K562 (cell line): Measurements from ENCODE around the gene ASB18. TPM values are rescaled to one million over a fixed set of nuclear protein-coding genes. Genes with fewer than 3 reads are reported as not detected.

Experiments used
- ATAC-seq: fragments of 200-7000 bp; cut with Tn5 transposase; 3 replicates; pipeline ENCODE4 v1.9.1; 2020; ENCODE audit warnings: moderate library complexity
- BruUV-seq: library from RNA; stranded (reverse); fragments of 400-500 nt; replicated peaks from 2 replicates; lab custom pipeline; 2021; lab: Mats Ljungman, UMichigan
- CTCF ChIA-PET: fragments of 300-600 bp; formaldehyde crosslinking; extraction: SDS; loops from one replicate; lab custom pipeline; 2021; ENCODE audit warnings: low intra/inter-chr PET ratio; lab: Yijun Ruan, JAX
- POLR2A ChIA-PET: fragments of 300-600, 350-650 bp; sonication (Branson Sonifier 250); formaldehyde crosslinking; extraction: SDS; loops from one replicate; lab custom pipeline; 2021; ENCODE audit warnings: antibody characterized with exemption, inconsistent platforms; lab: Yijun Ruan, JAX
- DNase-seq, 4 experiments: peaks; one replicate each; pipeline versions ENCODE4 v3.0.0 to v3.0.0-alpha.2; 2011 to 2018; ENCODE audit warnings: low spot score in 3 of 4, mixed read lengths in 3 of 4; ENCODE audit errors: extremely low read depth in 1 of 4
- FAIRE-seq: peaks from 2 replicates; lab custom pipeline; 2011; peaks lifted over from hg19 to GRCh38; lab: Jason Lieb, UNC
- H2AFZ ChIP-seq: 2 replicates; pipeline ENCODE4 v1.6.0; 2011; ENCODE audit warnings: low read depth, low read length, control low read depth, inconsistent platforms
- H3K27ac ChIP-seq: fragments of 200-600 bp; 3 replicates; pipeline ENCODE4 v1.8.0; 2011; ENCODE audit warnings: low read depth, mild to moderate bottlenecking, control low read depth, inconsistent platforms, low read length, moderate library complexity, mixed read lengths; ENCODE audit errors: extremely low read depth
- H3K27me3 ChIP-seq, 2 experiments: fragments of 300-600 bp in 1 of 2; 2 replicates in 1 of 2; 3 replicates in 1 of 2; pipeline versions ENCODE4 v1.6.0 to v1.8.0; 2011; ENCODE audit warnings: inconsistent platforms in 2 of 2, low read length in 2 of 2, mild to moderate bottlenecking in 1 of 2, mixed read lengths in 1 of 2, moderate library complexity in 1 of 2; ENCODE audit not compliant: control insufficient read depth in 2 of 2, insufficient read depth in 2 of 2
- H3K36me3 ChIP-seq: fragments of 300-600 bp; 3 replicates; pipeline ENCODE4 v1.8.0; 2011; ENCODE audit warnings: mild to moderate bottlenecking, low read length, inconsistent platforms; ENCODE audit not compliant: control insufficient read depth, insufficient read depth
- H3K4me1 ChIP-seq, 2 experiments: fragments of 200-600 bp in 1 of 2; replicated peaks in 1 of 2; 2 replicates in 1 of 2; 3 replicates in 1 of 2; pipeline versions ENCODE4 v1.5.1 to v1.8.0; 2011; ENCODE audit warnings: inconsistent platforms in 2 of 2, low read length in 2 of 2, mild to moderate bottlenecking in 1 of 2, mixed read lengths in 1 of 2, moderate library complexity in 1 of 2; ENCODE audit not compliant: control insufficient read depth in 2 of 2, insufficient read depth in 2 of 2
- H3K4me2 ChIP-seq: 2 replicates; pipeline ENCODE4 v1.6.1; 2011; ENCODE audit warnings: low read length, control low read depth, inconsistent platforms, mixed read lengths; ENCODE audit not compliant: insufficient read depth
- H3K4me3 ChIP-seq: fragments of 200-600 bp; sonication (generic), shearing (Covaris generic); 2 replicates; pipeline ENCODE4 v1.5.1; 2016; ENCODE audit warnings: control low read depth, inconsistent platforms
- H3K79me2 ChIP-seq: fragments of 200-600 bp; 3 replicates; pipeline ENCODE4 v1.8.0; 2011; ENCODE audit warnings: low read length, inconsistent platforms; ENCODE audit not compliant: control insufficient read depth, insufficient read depth
- H3K9ac ChIP-seq, 2 experiments: 2 replicates each; pipeline versions ENCODE4 v1.6.0 to v1.6.1; 2011; ENCODE audit warnings: low read depth in 2 of 2, low read length in 2 of 2, control low read depth in 1 of 2, inconsistent platforms in 1 of 2, mild to moderate bottlenecking in 1 of 2, mixed read lengths in 1 of 2; ENCODE audit not compliant: insufficient read depth in 1 of 2
- H3K9me1 ChIP-seq: one replicate; pipeline ENCODE4 v1.6.0; 2011; ENCODE audit warnings: inconsistent platforms, mild to moderate bottlenecking, low read length, moderate library complexity; ENCODE audit not compliant: control insufficient read depth, insufficient read depth
- H3K9me3 ChIP-seq: replicated peaks from 2 replicates; pipeline ENCODE4 v1.5.1; 2011; ENCODE audit warnings: low read depth, low read length, inconsistent platforms; ENCODE audit not compliant: control insufficient read depth, insufficient read depth
- H4K20me1 ChIP-seq: replicated peaks from 2 replicates; pipeline ENCODE4 v1.6.1; 2011; ENCODE audit warnings: low read length, inconsistent platforms, mixed read lengths; ENCODE audit not compliant: control insufficient read depth, insufficient read depth
- CBX2 ChIP-seq: fragments of 200-600 bp; sonication (generic); IDR thresholded peaks from one replicate; pipeline ENCODE4 v1.6.1; 2012; ENCODE audit warnings: mild to moderate bottlenecking, low read length, inconsistent platforms; ENCODE audit not compliant: insufficient read depth, poor library complexity, severe bottlenecking
- CTBP1 ChIP-seq: fragments of 450-650 bp; IDR thresholded peaks from 2 replicates; pipeline ENCODE4 v1.6.1; 2016; ENCODE audit warnings: borderline replicate concordance
- DPF2 ChIP-seq: fragments of 450-650 bp; IDR thresholded peaks from 2 replicates; pipeline ENCODE4 v1.6.1; 2016
- HDAC3 ChIP-seq: fragments of 450-650 bp; IDR thresholded peaks from 2 replicates; pipeline ENCODE4 v1.6.1; 2018; ENCODE audit warnings: borderline replicate concordance, mild to moderate bottlenecking, moderate library complexity; ENCODE audit not compliant: partially characterized antibody
- HDAC8 ChIP-seq: fragments of 450-650 bp; IDR thresholded peaks from 2 replicates; pipeline ENCODE4 v1.6.1; 2016; ENCODE audit warnings: mild to moderate bottlenecking, missing genetic modification characterization, moderate library complexity, missing compliant biosample characterization
- NCOR1 ChIP-seq: fragments of 450-650 bp; IDR thresholded peaks from 2 replicates; pipeline ENCODE4 v1.6.1; 2016; ENCODE audit warnings: mild to moderate bottlenecking, moderate library complexity
- NR4A1 ChIP-seq, 2 experiments: fragments of 250-450 bp in 1 of 2; fragments of 450-650 bp in 1 of 2; sonication (Bioruptor Pico) in 1 of 2; IDR thresholded peaks; 2 replicates each; pipeline versions ENCODE4 v1.4.0 to v1.6.1; 2016 to 2020; ENCODE audit warnings: mild to moderate bottlenecking in 2 of 2, missing compliant biosample characterization in 1 of 2, missing genetic modification characterization in 1 of 2, moderate library complexity in 1 of 2
- PHTF2 ChIP-seq: fragments of 250-450 bp; sonication (Bioruptor Pico); IDR thresholded peaks from 2 replicates; pipeline ENCODE4 v1.5.0; 2021; ENCODE audit warnings: mild to moderate bottlenecking
- RB1 ChIP-seq: fragments of 450-650 bp; IDR thresholded peaks from 2 replicates; pipeline ENCODE4 v1.6.1; 2017; ENCODE audit warnings: low read depth, mild to moderate bottlenecking
- RUNX1 ChIP-seq: sonication (generic); IDR thresholded peaks from 2 replicates; pipeline ENCODE4 v1.6.1; 2016; ENCODE audit warnings: antibody characterized with exemption, low read depth
- XRCC3 ChIP-seq: fragments of 450-650 bp; IDR thresholded peaks from 2 replicates; pipeline ENCODE4 v1.6.1; 2017; ENCODE audit warnings: mild to moderate bottlenecking, moderate library complexity
- WGBS: fragments of 100-300 bp; shearing (Covaris generic); methylation state at CpG from one replicate; pipeline ENCODE4 v1.1.6; 2016; ENCODE audit warnings: low coverage, mixed read lengths; ENCODE audit not compliant: insufficient coverage; ENCODE audit errors: missing lambda C conversion rate; 5-methylcytosine and 5-hydroxymethylcytosine counted together
- in situ Hi-C: fragments of 300-500 bp; cut with MboI; formaldehyde crosslinking; loops from 4 replicates; pipeline ENCODE4 v1.15.0; 2018; ENCODE audit warnings: inconsistent platforms, mixed read lengths
- intact Hi-C: fragments of 100-400 bp; cut with micrococcal nuclease; formaldehyde crosslinking; loops from 2 replicates; pipeline ENCODE4 v1.14.2; 2022
- polyA plus RNA-seq, 8 experiments: library from polyadenylated mRNA; depleted of rRNA in 4 of 8; stranded (reverse) in 5 of 8; unstranded in 3 of 8; fragments of >200 nt; fragmentation: Nextera tagmentation in 2 of 8; fragmentation: Illumina TruSeq in 1 of 8; extraction: Ambion mirVana in 2 of 8; extraction: Trizol in 1 of 8; gene quantifications; 2 replicates each; pipeline versions ENCODE4 v1.2.1 to v1.2.3, GENCODE V29; 2011 to 2014; ENCODE audit warnings: inconsistent platforms in 1 of 8, missing spikeins in 1 of 8
- total RNA-seq, 7 experiments: library from RNA; depleted of rRNA in 6 of 7; stranded (reverse); fragments of >200 nt in 6 of 7; fragmentation: Illumina TruSeq in 2 of 7; extraction: Trizol in 2 of 7; gene quantifications; 2 replicates each; pipeline versions ENCODE4 v1.2.1 to v1.2.3, GENCODE V29; 2011 to 2021; ENCODE audit warnings: low replicate concordance in 1 of 7
- TF ChIP-seq, protein P1 (sequence below): sonication (generic); formaldehyde crosslinking; IDR thresholded peaks from 2 replicates; pipeline ENCODE4 v1.8.1; 2023; ENCODE audit warnings: mild to moderate bottlenecking, missing genetic modification reagents

Gene ASB18
- total and polyA plus RNA-seq, 9 of the 15 experiments (the other 6 are each of a cell fraction or from before 2014, with no cell fraction given): not detected

GRCh38 chr2:236246711-236247246 lies 17.4 kb downstream of the ASB18 start:
- intact Hi-C loops (no loop called here), in situ Hi-C loops (no loop called here)
- H3K4me2 ChIP-seq: no peak overlapping the region
- no peaks in the 10 kb centered on the region for H3K36me3 ChIP-seq
- ChIA-PET POLR2A (no interaction called here), CTCF (no interaction called here)
- no peaks in the 10 kb centered on the region for H3K9me3 ChIP-seq
- H3K9ac ChIP-seq: no peak overlapping the region
- no peaks in the 10 kb centered on the region for H3K9me1 ChIP-seq
- H3K27me3 ChIP-seq: no peaks in the 10 kb centered on the region; a peak in 2 of 5 replicates
- ATAC-seq (no peak), FAIRE-seq (no peak), DNase-seq (no peak)
- no peak for TF ChIP-seq XRCC3
- TF ChIP-seq, protein P1, sequence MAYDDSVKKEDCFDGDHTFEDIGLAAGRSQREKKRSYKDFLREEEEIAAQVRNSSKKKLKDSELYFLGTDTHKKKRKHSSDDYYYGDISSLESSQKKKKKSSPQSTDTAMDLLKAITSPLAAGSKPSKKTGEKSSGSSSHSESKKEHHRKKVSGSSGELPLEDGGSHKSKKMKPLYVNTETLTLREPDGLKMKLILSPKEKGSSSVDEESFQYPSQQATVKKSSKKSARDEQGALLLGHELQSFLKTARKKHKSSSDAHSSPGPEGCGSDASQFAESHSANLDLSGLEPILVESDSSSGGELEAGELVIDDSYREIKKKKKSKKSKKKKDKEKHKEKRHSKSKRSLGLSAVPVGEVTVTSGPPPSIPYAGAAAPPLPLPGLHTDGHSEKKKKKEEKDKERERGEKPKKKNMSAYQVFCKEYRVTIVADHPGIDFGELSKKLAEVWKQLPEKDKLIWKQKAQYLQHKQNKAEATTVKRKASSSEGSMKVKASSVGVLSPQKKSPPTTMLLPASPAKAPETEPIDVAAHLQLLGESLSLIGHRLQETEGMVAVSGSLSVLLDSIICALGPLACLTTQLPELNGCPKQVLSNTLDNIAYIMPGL: no peak
- TF ChIP-seq PHTF2 (CRISPR knock-in tag): no peak
- TF ChIP-seq HDAC8: no peak
- TF ChIP-seq RUNX1: no peak
- no peak for TF ChIP-seq NR4A1 (CRISPR knock-in tag; IDR thresholded peaks at IDR 0.05)
- no peak for TF ChIP-seq NR4A1 (tag; IDR thresholded peaks at IDR 0.05)
- no peak for TF ChIP-seq CTBP1
- no peak for TF ChIP-seq HDAC3
- no peak for TF ChIP-seq RB1
- no peak for TF ChIP-seq DPF2
- TF ChIP-seq CBX2: no peak
- TF ChIP-seq NCOR1: no peak
- no peaks in the 10 kb centered on the region for H3K4me1 ChIP-seq
- BruUV-seq: no TSS peak
- H4K20me1 ChIP-seq: no peaks in the 10 kb centered on the region
- 5% methylated on average over 2 of the region's 3 CpGs for WGBS
- no peak overlapping the region for H3K4me3 ChIP-seq
- H3K27ac ChIP-seq: no peak overlapping the region
- no peak overlapping the region for H2AFZ ChIP-seq
- H3K79me2 ChIP-seq: no peaks in the 10 kb centered on the region
